AG04450 (cell line): ENCODE data around the gene RGS4. TPM values are rescaled to one million over a fixed set of nuclear protein-coding genes. Genes with fewer than 3 reads are reported as not detected.

ENCODE experiments used
- CTCF ChIA-PET: fragments of 300-600, 350-600 bp; formaldehyde crosslinking; extraction: SDS; loops from one replicate; lab custom pipeline; 2022; ENCODE audit warnings: antibody characterized with exemption, inconsistent platforms; lab: Charles Lee
- POLR2A ChIA-PET: fragments of 350-600 bp; formaldehyde crosslinking; extraction: SDS; loops from one replicate; lab custom pipeline; 2021; ENCODE audit warnings: antibody characterized with exemption, inconsistent platforms; lab: Yijun Ruan, JAX
- DNase-seq: peaks from one replicate; pipeline ENCODE4 v3.0.0-alpha.2; 2011; ENCODE audit warnings: low read depth, low spot score
- H3K27ac ChIP-seq: one replicate; pipeline ENCODE4 v1.5.1; 2012; ENCODE audit warnings: low read depth, low read length, control low read depth
- H3K27me3 ChIP-seq: one replicate; pipeline ENCODE4 v1.6.0; 2012; ENCODE audit warnings: low read length; ENCODE audit not compliant: control insufficient read depth, insufficient read depth
- H3K4me3 ChIP-seq: 2 replicates; pipeline ENCODE4 v1.5.1; 2011; ENCODE audit warnings: mild to moderate bottlenecking, low read depth, low read length, control low read depth
- H3K9me3 ChIP-seq: 2 replicates; pipeline ENCODE4 v1.5.1; 2012; ENCODE audit warnings: low read length; ENCODE audit not compliant: control insufficient read depth, insufficient read depth
- CTCF ChIP-seq: IDR thresholded peaks from 2 replicates; pipeline ENCODE4 v1.5.1; 2011; ENCODE audit warnings: low read depth, low read length, control low read depth, inconsistent platforms
- polyA plus RNA-seq: library from polyadenylated mRNA; depleted of rRNA; stranded (reverse); fragments of >200 nt; gene quantifications from 2 replicates; pipeline ENCODE4 v1.2.3, GENCODE V29; 2011

Gene RGS4
- polyA plus RNA-seq, 1 experiment: 20.2 TPM

DNA sequence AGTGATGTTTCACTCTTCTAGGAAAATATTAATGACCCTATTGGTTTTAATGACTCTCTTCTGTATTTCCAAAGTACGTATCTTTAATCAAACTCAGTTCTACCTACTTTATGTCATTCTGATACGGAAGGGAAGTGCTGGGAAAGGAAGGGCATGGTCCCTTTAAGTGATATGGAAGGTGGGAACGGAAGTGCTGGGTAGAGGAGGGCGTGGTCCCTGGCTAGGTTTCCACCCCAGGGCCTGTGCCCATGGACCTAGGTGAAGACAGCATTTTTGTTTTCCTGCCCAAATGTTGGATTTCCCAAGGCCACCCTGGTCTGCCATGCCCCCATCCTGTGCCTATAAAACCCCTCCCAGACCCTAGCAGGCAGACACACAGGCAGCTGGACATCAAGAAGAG is 24.0 kb downstream of the RGS4 start:
- TF ChIP-seq CTCF: no peak
- DNase-seq: no peak
- Histone ChIP-seq H3K27ac (no peak overlapping the region), H3K9me3 (no peaks in the 10 kb centered on the region), H3K27me3 (no peaks in the 10 kb centered on the region), H3K4me3 (no peak overlapping the region)
- ChIA-PET POLR2A (no interaction called here), CTCF (no interaction called here)

DNA sequence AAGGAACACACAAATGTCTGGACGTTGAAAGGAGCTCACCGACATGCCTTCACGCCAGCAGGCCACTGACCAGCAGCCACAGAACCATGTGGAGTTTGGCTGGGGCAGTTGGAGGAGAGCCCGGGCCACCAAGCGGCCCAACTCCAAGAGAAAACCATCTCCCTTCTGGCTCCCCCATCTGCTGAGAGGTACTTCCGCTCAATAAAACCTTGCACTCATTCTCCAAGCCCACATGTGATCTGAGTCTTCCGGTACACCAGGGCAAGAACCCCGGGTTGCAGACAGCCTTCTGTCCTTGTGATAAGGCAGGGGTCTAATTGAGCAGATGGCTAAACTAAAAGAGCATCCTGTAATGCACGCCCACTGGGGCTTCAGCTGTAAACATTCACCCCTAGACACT is 24.4 kb downstream of the RGS4 start:
- H3K27me3 ChIP-seq: no peaks in the 10 kb centered on the region
- no peak overlapping the region for H3K4me3 ChIP-seq
- H3K9me3 ChIP-seq: no peaks in the 10 kb centered on the region
- TF ChIP-seq CTCF: no peak
- POLR2A ChIA-PET: no interaction called here
- no peak overlapping the region for H3K27ac ChIP-seq
- CTCF ChIA-PET: no interaction called here
- DNase-seq: no peak

GRCh38 chr1:163094182-163094581 is 25.0 kb downstream of the RGS4 start:
- H3K27me3 ChIP-seq: no peaks in the 10 kb centered on the region
- no peak for TF ChIP-seq CTCF
- ChIA-PET POLR2A (no interaction called here), CTCF (no interaction called here)
- H3K4me3 ChIP-seq: no peak overlapping the region
- no peaks in the 10 kb centered on the region for H3K9me3 ChIP-seq
- H3K27ac ChIP-seq: no peak overlapping the region
- no peak for DNase-seq

DNA sequence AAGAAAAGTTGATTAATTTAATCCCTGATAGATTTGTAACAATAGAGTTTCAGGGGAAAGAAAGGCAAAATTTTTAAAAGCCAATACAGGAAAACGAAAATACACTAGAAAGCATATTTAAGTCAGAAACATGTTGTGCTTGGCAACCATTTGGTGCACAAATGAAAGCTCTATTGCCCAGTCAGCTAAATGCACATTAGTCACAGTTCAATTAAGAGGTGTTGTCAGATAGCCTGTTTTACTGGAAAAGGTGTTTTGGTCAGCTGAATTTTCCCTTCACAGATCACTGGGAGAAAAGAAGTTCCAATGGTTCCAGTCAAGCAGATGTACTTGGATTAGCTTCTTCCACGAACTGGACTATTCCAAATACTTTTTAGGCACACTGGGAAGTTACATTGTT is 25.4 kb downstream of the RGS4 start:
- H3K27ac ChIP-seq: no peak overlapping the region
- H3K9me3 ChIP-seq: no peaks in the 10 kb centered on the region
- ChIA-PET CTCF (no interaction called here), POLR2A (no interaction called here)
- no peak overlapping the region for H3K4me3 ChIP-seq
- no peak for DNase-seq
- no peaks in the 10 kb centered on the region for H3K27me3 ChIP-seq
- no peak for TF ChIP-seq CTCF

GRCh38 chr1:163095213-163095612 is 26.1 kb downstream of the RGS4 start:
- Histone ChIP-seq H3K9me3 (no peaks in the 10 kb centered on the region), H3K27ac (no peak overlapping the region), H3K27me3 (no peaks in the 10 kb centered on the region), H3K4me3 (no peak overlapping the region)
- CTCF ChIA-PET: no interaction called here
- no peak for DNase-seq
- POLR2A ChIA-PET: no interaction called here
- no peak for TF ChIP-seq CTCF
